Body of pancreas (tissue), 4 donors: ENCODE measurements around the gene PDE1C.

ENCODE experiments used
- CTCF ChIP-seq, 7 experiments: fragments of 450-650 bp in 4 of 7; fragments of 200-600 bp in 3 of 7; sonication (generic) in 3 of 7; IDR thresholded peaks; one replicate each; pipeline ENCODE4 v1.5.1; 2016 to 2019; ENCODE audit warnings: antibody characterized with exemption in 7 of 7
- POLR2A ChIP-seq, 3 donors: fragments of 450-650 bp; IDR thresholded peaks; one replicate each; pipeline ENCODE4 v1.6.1; 2016; ENCODE audit warnings: antibody characterized with exemption in 3 of 3, mild to moderate bottlenecking in 2 of 3

- no peak for TF ChIP-seq CTCF (IDR thresholded peaks at IDR 0.05)
- no peak for TF ChIP-seq POLR2A (IDR thresholded peaks at IDR 0.05)
Observed at GRCh38 chr7:31919678-31920369, 150.4 kb downstream of the PDE1C start.
